Measurements from ENCODE around the gene GYG1.

Gene GYG1

DNA sequence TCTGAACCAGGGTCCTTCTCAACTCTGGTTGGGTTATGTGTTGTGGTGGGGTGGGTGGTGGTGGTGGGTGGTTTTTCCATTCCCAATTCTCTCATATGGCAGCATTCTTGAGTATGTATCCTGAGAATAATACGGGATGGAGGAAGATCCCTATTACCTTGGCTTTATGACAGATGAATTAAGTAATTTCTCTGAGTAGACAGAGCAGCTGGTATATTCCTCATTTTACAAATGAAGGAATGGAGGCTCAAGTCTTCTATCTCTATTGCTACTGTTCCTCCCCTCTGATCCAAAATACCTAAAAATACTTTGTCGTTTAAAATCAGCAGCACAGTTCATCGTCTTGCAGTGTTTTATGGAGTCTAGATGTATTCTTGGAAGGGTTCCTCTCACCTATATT is 10.4 kb downstream of the GYG1 start:
- TF ChIP-seq, protein P1, sequence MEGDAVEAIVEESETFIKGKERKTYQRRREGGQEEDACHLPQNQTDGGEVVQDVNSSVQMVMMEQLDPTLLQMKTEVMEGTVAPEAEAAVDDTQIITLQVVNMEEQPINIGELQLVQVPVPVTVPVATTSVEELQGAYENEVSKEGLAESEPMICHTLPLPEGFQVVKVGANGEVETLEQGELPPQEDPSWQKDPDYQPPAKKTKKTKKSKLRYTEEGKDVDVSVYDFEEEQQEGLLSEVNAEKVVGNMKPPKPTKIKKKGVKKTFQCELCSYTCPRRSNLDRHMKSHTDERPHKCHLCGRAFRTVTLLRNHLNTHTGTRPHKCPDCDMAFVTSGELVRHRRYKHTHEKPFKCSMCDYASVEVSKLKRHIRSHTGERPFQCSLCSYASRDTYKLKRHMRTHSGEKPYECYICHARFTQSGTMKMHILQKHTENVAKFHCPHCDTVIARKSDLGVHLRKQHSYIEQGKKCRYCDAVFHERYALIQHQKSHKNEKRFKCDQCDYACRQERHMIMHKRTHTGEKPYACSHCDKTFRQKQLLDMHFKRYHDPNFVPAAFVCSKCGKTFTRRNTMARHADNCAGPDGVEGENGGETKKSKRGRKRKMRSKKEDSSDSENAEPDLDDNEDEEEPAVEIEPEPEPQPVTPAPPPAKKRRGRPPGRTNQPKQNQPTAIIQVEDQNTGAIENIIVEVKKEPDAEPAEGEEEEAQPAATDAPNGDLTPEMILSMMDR (IDR thresholded peaks at IDR 0.05) = no peak

DNA sequence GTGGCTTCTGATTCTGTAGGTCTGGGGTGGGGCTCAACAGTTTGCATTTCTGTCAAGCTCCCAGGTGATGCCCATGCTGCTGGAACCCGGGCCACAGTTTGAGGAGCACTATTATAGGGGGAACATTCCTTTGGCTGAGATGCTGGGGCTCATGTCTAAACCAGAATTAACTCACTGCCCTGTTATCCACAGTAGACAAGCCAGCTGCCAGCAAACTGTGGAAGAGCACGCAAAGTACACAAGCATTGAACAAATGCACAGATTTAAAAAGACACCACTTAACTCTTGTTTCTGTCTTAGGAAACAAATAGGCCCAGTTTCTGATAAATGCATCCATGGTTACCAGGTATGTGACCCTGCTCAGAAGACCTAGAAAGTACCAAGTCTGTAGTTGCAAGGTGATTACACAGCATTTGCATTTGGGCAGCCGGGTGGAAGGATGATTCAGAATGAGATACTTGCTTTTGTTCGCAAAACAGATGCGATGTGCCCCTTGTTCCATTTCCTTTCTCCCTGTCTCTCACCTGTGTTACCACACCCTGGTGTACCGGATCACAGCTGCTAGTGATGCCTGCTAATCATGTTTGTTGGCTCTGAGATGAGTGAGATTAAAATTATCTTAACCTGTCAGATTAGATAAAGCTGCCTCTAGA is 12.4 kb downstream of the GYG1 start:
- TF ChIP-seq, protein P1 (IDR thresholded peaks at IDR 0.05) = no peak

DNA sequence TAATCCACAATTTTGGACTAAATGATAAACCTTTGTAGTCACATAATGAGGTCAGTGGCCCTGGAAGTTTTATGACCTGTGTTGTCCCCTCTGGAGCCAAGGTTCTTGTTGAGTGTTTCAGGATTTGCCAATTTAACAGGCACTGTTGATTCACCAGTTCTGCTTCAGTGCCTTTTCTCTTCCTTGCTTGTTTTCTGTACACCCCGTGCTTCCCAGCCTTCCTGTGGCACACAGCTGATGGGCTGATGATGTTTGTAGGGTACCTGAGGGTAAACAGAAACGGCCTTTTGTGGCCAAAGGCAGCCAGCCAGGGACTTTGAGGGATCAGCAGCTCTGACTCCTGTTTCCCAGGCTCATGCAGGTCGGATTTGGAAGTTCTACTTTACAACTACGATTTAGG is 13.3 kb downstream of the GYG1 start:
- TF ChIP-seq, protein P1 (IDR thresholded peaks at IDR 0.05) = no peak

DNA sequence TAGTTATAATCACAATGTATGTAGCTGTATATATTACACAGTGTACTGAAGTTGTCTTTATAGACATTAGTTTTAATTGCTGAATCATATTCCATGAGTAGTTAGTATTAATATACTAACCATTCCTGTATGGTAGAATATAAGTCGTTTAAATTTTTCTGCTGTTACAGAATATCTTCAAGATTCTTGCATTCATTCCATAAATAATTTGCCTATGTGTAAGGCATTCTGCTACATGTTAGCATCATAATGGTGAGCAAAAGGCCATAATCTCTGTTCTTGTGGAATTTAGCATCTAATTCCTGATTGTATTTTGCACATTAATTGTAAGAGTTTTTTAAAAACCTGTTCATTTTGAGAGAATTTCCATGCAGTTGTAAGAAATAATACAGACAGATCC is 14.1 kb downstream of the GYG1 start:
- TF ChIP-seq, protein P1 (IDR thresholded peaks at IDR 0.05) = no peak

DNA sequence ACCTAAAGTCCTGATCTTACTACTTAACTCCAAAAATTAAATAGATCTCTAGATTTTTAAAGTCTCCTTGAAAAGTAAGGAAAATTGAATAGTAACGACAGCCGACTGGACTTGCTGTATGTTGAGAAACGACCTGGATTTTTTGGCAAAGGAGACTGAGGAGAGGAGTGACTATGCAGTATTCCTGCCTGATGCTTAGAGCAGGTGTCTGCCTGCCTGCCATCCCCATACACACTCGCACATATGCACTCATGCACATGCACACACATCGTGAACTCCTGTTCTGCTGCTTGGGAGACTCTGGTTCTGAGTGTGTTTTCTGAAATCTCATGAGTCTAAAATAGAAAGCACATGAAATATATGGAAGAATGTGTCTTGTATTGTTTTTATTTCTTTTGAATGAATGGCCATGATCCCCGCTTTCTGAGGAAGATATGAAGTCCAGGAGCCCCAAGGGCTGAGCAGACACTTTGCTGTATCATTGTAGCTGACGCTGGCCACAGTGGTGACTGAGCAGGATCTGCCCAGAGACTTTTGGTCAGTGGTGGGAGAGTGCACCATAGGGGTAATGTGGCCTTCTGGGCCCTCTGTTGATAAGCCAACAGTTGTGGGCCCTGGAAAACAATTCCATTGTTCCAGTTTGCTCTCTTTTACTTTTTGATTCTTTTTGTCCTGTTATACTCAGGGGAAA is 16.4 kb downstream of the GYG1 start:
- TF ChIP-seq, protein P1 (IDR thresholded peaks at IDR 0.05) = no peak

DNA sequence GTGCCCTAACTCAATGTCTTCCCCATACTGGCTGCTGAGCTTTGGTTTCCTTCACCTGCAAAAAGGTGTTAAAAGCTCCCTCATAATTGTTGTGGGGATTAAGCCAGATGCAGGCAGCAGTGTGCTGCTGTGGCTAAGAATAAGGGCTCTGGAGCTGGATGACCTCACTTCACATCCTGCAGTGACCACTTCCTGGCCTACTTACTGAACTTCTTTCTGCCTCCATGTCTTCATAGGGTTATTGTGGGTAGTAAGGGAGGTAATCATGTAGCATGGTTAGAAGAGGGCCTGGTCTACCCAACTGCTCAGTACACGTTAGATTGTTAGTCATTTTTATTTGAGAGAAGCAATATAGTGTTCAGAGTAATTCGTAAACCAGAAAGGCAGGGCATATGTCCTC is 18.4 kb downstream of the GYG1 start:
- TF ChIP-seq, protein P1 (IDR thresholded peaks at IDR 0.05) = no peak

DNA sequence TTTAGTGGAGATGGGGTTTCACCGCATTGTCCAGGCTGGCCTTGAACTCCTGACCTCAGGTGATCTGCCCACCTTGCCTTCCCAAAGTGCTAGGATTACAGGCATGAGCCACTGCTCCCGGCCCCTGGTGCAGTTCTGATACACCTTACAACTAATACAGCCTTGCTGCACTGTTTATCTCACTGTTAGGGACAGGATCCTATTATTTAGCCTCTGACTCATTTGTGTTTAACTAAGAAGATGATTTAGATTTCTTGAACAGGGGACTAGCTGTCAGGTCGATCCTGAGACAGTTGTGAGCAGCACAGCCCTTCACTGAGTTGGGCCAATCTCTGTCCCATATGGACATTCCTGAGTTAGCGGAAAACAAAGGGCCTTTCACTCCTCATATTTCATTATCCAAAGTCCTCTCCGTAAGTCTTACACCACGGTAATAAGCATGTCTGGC is 19.2 kb downstream of the GYG1 start:
- TF ChIP-seq, protein P1 (IDR thresholded peaks at IDR 0.05) = no peak
